B cell (primary cell): ENCODE data around the gene OR51B6.

Experiments
- CTCF ChIP-seq: fragments of 200-600 bp; IDR thresholded peaks from one replicate; pipeline ENCODE4 v1.8.0; 2022; ENCODE audit warnings: antibody characterized with exemption, mild to moderate bottlenecking
- EZH2 ChIP-seq: IDR thresholded peaks from 2 replicates; pipeline ENCODE4 v1.6.1; 2012; ENCODE audit warnings: borderline replicate concordance, low read depth, mild to moderate bottlenecking, moderate library complexity, low read length; ENCODE audit not compliant: insufficient read depth, poor library complexity, severe bottlenecking

- no peak for TF ChIP-seq CTCF
- TF ChIP-seq EZH2: no peak
These were observed 38.9 kb downstream of the OR51B6 start for GRCh38 chr11:5390210-5390609.
